GM19328 (cell line): Measurements from ENCODE around the gene CACNA1B.

Experiments used
- ATAC-seq: cut with Tn5 transposase; IDR thresholded peaks from one replicate; pipeline ENCODE4 v1.9.1; 2021; ENCODE audit warnings: mild to moderate bottlenecking, moderate library complexity; ENCODE audit not compliant: unreplicated experiment

CACNA1B gene

GRCh38 chr9:137978262-137978714 is 100.7 kb downstream of the CACNA1B start:
- ATAC-seq: no peak

GRCh38 chr9:137982200-137982599 is 104.6 kb downstream of the CACNA1B start:
- no peak for ATAC-seq

GRCh38 chr9:137984005-137984404 is 106.4 kb downstream of the CACNA1B start:
- ATAC-seq: no peak

- ATAC-seq: no peak
Measured at GRCh38 chr9:137984520-137985257, 107.1 kb downstream of the CACNA1B start.

- no peak for ATAC-seq
Measured at GRCh38 chr9:137985637-137986071, 108.1 kb downstream of the CACNA1B start.

GRCh38 chr9:137986268-137987099 is 108.9 kb downstream of the CACNA1B start:
- no peak for ATAC-seq

- no peak for ATAC-seq
Measured at GRCh38 chr9:137987244-137988030, 109.9 kb downstream of the CACNA1B start.

- ATAC-seq: no peak
Measured at GRCh38 chr9:137988051-137988450, 110.5 kb downstream of the CACNA1B start.

- no peak for ATAC-seq
Measured at GRCh38 chr9:137988701-137989100, 111.1 kb downstream of the CACNA1B start.

- ATAC-seq: no peak
Measured at GRCh38 chr9:137989156-137989555, 111.6 kb downstream of the CACNA1B start.

- ATAC-seq: no peak
Measured at GRCh38 chr9:137989999-137990715, 112.6 kb downstream of the CACNA1B start.

GRCh38 chr9:138003485-138004190 is 126.1 kb downstream of the CACNA1B start:
- ATAC-seq: no peak

- no peak for ATAC-seq
Measured at GRCh38 chr9:138006576-138007233, 129.1 kb downstream of the CACNA1B start.

- no peak for ATAC-seq
Measured at GRCh38 chr9:138007566-138007917, 130.0 kb downstream of the CACNA1B start.

- no peak for ATAC-seq
Measured at GRCh38 chr9:138007918-138008841, 130.6 kb downstream of the CACNA1B start.

- no peak for ATAC-seq
Measured at GRCh38 chr9:138009016-138009802, 131.6 kb downstream of the CACNA1B start.

GRCh38 chr9:138009803-138010690 is 132.5 kb downstream of the CACNA1B start:
- ATAC-seq: no peak
